ENCODE results near the gene C1orf105. TPM values are rescaled to one million over a fixed set of nuclear protein-coding genes. Genes with fewer than 3 reads are reported as not detected.
A peak's percentile ranks its signal among the peaks of the same experiment; 100 is the strongest.
"Not testable (repeated sequence)": the region's sequence is repeated elsewhere in the genome, so short reads cannot be mapped to it uniquely, and the experiment has no call there.

The C1orf105 gene
- not detected in 2 replicates for total RNA-seq (2014; rRNA removed; shearing (Covaris generic))

GRCh38 chr1:172420385-172420784, at the start of gene C1orf105:
Gene C1orf105 (plus strand): TSS chr1:172420685. CDS start chr1:172420886, 201 bp downstream.
- no peak for DNase-seq (ENCODE audit: low spot score)

GRCh38 chr1:172371646-172372045, 48.8 kb upstream of the C1orf105 start:
- not testable (repeated sequence) for DNase-seq (ENCODE audit: low spot score)

GRCh38 chr1:172373864-172374263, 46.6 kb upstream of the C1orf105 start:
- DNase-seq (ENCODE audit: low spot score): no peak

GRCh38 chr1:172375211-172375631, 45.3 kb upstream of the C1orf105 start:
- no peak for DNase-seq (ENCODE audit: low spot score)

DNA sequence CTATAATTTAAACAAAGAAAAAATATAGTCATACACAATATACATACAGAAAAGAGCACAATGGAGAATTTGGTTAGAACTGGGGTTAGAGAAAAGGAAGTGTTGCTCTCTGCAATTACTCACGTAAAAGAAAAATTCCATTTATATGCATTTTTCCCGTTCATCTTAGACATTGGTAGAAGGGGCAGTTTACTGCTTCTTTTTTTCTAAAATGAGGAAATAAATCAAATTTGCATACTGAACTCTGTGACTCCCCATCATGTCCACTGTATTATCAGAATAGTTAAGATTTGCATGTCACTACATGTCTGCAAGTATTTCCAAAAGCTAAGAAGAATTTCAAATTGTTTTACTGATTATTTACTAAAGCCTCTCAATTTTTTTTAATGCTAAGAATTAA, 44.1 kb upstream of the C1orf105 start:
- DNase-seq (ENCODE audit: low spot score): no peak

DNA sequence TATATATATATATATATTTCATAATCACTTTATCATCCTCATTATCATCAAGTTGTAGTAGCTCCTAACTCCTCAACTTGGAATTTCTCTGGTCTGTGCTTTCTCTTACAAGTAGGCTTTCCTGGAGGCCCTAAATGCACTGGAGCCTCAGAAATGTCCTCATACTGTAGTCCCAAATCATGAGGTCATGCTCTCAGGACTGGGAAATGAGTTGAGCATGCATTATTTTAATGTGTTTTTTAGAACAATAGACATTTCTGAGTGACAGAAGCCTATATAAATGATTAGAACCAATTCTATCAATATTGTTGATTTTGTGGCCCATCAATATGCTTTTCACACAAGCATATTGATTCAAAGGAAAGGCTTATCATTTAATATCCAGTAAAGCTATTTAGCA, 42.9 kb upstream of the C1orf105 start:
- DNase-seq (ENCODE audit: low spot score): no peak

GRCh38 chr1:172378109-172378760, 42.2 kb upstream of the C1orf105 start:
- no peak for DNase-seq (ENCODE audit: low spot score)

DNA sequence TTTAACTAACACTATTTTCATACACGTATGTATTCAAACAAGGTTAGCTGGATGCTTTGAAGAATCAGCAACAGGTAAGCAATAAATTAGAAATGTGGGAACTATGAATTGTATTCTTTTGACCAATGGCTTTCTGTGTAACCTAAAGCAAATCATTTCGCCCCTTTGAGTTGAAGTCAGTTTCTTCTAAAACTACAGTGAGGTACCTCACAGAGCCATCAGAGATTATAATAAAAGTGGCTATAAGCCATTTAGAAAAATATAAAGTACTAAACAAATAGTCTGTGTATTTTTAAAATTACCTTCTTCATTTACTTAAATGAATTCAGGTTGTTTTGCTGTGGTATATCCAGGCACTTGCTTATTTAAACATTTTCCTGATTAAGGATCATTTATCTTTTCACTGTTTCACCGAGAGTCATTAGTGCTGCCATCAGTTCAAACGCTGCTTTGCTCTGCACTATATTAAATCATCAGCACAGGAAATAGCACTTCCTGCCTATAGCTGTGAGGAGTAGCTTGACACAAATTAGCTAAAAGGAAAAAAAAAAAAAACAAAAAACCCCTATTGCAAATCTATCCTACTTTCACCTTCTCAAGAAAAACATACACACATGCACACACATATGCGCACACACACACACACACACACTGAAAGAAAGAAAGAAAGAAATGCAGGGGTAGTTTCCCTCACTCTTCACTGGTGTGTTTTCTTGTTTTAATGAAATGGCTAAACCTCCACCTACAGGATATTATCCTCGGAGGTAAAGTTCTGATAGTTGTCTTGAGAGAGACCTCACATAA, 39.8 kb upstream of the C1orf105 start:
- peak; percentile 44 for DNase-seq (ENCODE audit: low spot score)

DNA sequence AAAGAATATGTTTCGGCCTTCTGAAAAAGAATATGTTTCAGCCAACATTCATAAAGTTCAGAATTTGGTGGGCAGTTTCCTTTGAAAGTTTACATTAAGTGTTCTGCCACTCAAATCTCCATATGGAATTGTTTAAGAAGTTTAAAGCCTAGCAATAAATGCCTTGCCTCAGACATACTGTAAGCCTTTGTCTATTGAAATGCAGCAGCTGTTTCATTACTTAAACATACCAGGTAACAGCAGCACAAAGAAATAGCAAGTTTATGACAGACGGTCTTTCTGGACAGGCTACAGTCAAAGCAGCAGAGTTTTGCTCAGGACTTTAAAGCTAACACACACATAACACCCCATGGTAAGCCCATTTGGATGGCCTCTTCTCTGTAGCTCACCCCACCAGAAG, 38.5 kb upstream of the C1orf105 start:
- DNase-seq (ENCODE audit: low spot score): no peak

DNA sequence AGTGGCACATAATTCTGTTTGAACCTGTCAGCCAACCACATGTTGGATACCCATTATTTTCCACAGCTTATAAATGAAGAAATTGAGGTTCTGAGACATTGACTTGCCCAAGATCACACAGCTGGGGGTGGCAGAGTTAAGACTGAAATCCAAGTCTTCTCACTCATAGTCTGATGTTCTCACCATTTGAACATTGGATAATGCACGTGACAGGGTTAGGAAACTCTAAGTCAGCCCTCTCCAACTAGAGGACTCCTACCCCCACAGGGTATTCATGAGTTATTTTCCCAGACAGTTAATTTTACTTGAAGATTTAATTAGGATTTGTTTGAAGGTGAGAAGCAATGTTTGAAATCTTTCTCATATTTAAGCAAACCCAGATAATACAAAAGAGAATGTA, 38.1 kb upstream of the C1orf105 start:
- DNase-seq (ENCODE audit: low spot score): no peak

DNA sequence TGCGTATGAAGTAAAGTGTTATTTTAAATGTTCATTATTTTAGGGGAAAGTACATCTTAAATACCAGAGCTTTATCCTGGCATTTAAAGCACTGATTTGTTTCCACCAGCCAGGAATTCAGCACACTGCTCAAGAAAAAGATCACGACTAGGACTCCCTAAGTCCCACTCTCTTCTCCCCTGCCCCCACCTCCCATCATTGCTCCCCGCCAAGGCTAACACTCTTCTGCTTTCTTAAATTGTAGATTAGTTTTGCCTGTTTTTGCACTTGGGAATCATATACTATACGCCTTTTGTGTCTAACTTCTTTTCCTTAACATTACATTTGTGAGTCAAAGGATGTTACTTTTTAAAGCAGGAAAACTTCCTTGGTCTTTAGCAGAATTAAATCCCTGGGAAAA, 37.5 kb upstream of the C1orf105 start:
- DNase-seq (ENCODE audit: low spot score): no peak

- peak; percentile 63 for DNase-seq (ENCODE audit: low spot score)
Measured at GRCh38 chr1:172383536-172383935, 36.9 kb upstream of the C1orf105 start.

- DNase-seq (ENCODE audit: low spot score): no peak
Measured at GRCh38 chr1:172384656-172385055, 35.8 kb upstream of the C1orf105 start.

DNA sequence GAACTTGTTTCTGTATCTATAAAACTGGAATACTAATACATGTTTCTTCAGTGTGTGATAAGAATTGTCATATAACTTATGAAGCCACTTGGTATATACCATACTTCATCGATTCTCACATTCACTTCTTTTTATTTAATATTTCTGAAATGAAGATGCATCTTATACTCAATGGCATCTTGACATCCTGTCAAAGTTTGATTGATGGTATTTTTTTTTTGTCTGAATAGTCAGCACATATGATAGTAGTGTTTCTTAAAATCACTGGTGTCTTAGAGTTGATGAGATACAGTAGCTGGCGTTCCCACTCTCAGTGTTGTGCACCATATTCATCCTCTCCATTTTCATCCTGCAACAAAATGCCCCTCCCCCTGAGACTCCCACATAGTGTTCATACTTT, 34.4 kb upstream of the C1orf105 start:
- DNase-seq (ENCODE audit: low spot score): no peak

DNA sequence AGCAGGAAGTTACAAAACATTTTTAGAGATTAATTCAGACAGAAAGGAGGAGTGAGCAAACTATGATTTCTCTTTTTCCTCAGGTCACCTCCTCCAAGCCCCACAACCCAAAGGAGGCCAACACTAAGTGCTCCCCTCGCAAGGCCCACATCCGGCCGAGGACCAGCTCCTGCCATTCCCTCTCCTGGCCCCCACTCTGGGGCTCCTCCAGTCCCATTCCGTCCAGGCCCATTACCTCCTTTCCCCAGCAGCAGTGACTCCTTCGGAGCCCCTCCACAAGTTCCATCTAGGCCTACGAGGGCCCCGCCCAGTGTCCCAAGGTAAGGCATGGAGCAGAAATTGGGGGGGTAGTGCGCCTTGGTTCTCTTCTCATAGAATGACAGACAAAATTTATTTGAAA, 32.0 kb upstream of the C1orf105 start:
- no peak for DNase-seq (ENCODE audit: low spot score)

GRCh38 chr1:172390301-172390682, 30.2 kb upstream of the C1orf105 start:
- no peak for DNase-seq (ENCODE audit: low spot score)

- DNase-seq (ENCODE audit: low spot score): no peak
Measured at GRCh38 chr1:172390683-172391551, 29.6 kb upstream of the C1orf105 start.

- no peak for DNase-seq (ENCODE audit: low spot score)
Measured at GRCh38 chr1:172391976-172392375, 28.5 kb upstream of the C1orf105 start.

- DNase-seq (ENCODE audit: low spot score): no peak
Measured at GRCh38 chr1:172393354-172393753, 27.1 kb upstream of the C1orf105 start.

DNA sequence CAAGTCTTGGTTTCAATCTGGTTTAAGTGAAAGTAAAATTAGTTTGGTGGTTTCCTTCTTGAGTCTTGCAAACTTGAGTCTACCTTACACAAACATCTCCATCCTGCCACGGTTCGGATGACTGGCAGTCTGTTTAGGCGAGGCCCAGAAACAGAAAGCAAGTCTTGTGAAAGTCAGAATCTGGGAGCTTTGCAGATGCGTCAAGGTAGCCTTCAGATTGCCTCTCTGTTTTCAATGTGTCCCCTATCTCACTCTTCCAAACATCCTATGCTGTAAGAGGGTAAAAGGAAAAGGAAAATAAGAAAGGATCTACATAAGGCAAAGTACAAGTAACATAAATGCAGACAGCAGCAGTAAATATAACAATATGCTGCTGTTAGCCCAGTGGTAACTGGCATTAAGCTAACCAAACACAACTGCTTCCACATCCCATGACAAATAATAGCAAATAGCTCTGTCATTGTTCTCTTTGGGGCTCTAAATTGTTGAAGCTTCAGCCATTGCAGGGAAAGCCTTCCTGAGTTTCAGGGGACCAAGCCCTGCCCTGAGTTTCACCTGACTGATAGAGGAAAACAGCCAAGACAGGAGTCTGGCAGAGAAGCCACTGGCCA, 26.2 kb upstream of the C1orf105 start:
- no peak for DNase-seq (ENCODE audit: low spot score)

DNA sequence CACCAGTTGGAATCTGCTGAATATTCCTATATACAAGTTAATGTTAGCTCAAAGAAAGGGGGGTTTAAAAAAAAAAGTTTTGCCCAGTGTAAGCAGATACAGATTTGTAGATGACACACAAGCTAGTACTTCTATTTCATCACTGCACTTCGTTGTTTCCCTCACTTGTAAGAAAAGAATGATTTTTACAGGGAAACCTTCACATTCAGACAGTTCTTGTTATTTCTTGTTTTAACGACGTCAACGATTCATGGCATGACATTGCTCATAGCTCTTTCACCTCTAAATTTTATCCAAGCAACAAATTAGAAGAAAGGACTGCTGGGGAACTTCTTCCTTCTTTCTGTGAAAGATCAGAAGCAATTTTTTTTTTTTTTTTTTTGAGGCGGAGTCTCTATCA, 25.7 kb upstream of the C1orf105 start:
- DNase-seq (ENCODE audit: low spot score): no peak

GRCh38 chr1:172395576-172395975, 24.9 kb upstream of the C1orf105 start:
- DNase-seq (ENCODE audit: low spot score): no peak
